H1 (cell line): ENCODE measurements around the gene C19orf73. TPM values are rescaled to one million over a fixed set of nuclear protein-coding genes. Genes with fewer than 3 reads are reported as not detected.

Source experiments
- CTCF ChIA-PET: fragments of 300-600 bp; sonication (Branson Sonifier 250); formaldehyde crosslinking; loops from one replicate; lab custom pipeline; 2021; ENCODE audit not compliant: partially characterized antibody; lab: Charles Lee
- POLR2A ChIA-PET: fragments of 300-600 bp; sonication (Branson Sonifier 250); formaldehyde crosslinking; loops from one replicate; lab custom pipeline; 2021; ENCODE audit warnings: inconsistent platforms; ENCODE audit not compliant: partially characterized antibody; lab: Charles Lee
- DNase-seq, 2 experiments: peaks; one replicate each; pipeline versions ENCODE4 v3.0.0 to v3.0.0-alpha.2; 2010 to 2022; ENCODE audit warnings: low spot score in 2 of 2, low read depth in 1 of 2, mixed read lengths in 1 of 2
- FAIRE-seq: peaks from 2 replicates; lab custom pipeline; 2011; peaks lifted over from hg19 to GRCh38; lab: Jason Lieb, UNC
- H2AFZ ChIP-seq: 2 replicates; pipeline ENCODE4 v1.8.1; 2012; ENCODE audit warnings: low read length, inconsistent platforms
- H2AK5ac ChIP-seq: 2 replicates; pipeline ENCODE4 v1.6.1; 2013; ENCODE audit warnings: low read depth, low read length
- H2BK120ac ChIP-seq: replicated peaks from 2 replicates; pipeline ENCODE3; 2013; ENCODE audit warnings: low read depth, low read length, inconsistent platforms
- H2BK12ac ChIP-seq: 2 replicates; pipeline ENCODE4 v1.6.1; 2013; ENCODE audit warnings: low read depth, low read length
- H2BK15ac ChIP-seq: 2 replicates; pipeline ENCODE4 v1.6.1; 2013; ENCODE audit warnings: low read length
- H2BK20ac ChIP-seq: 2 replicates; pipeline ENCODE4 v1.6.1; 2013; ENCODE audit warnings: low read length
- H2BK5ac ChIP-seq: 2 replicates; pipeline ENCODE4 v1.6.1; 2013; ENCODE audit warnings: low read depth, low read length
- H3K14ac ChIP-seq: 2 replicates; pipeline ENCODE4 v1.6.1; 2013; ENCODE audit warnings: inconsistent platforms; ENCODE audit not compliant: insufficient read length
- H3K18ac ChIP-seq: 2 replicates; pipeline ENCODE4 v1.6.1; 2013; ENCODE audit warnings: low read length; ENCODE audit errors: extremely low read depth
- H3K23ac ChIP-seq: 2 replicates; pipeline ENCODE4 v1.6.1; 2013; ENCODE audit warnings: inconsistent platforms; ENCODE audit not compliant: insufficient read length
- H3K23me2 ChIP-seq: 2 replicates; pipeline ENCODE4 v1.6.1; 2013; ENCODE audit warnings: low read depth, low read length
- H3K27ac ChIP-seq: 2 replicates; pipeline ENCODE4 v1.6.1; 2011; ENCODE audit warnings: low read depth, low read length, inconsistent platforms
- H3K27me3 ChIP-seq, 4 experiments: replicated peaks in 1 of 4; 1 replicate in 1 of 4; 2 replicates in 3 of 4; pipeline versions ENCODE4 v1.6.1 to v1.8.1; 2011 to 2013; ENCODE audit warnings: low read length in 3 of 4, mild to moderate bottlenecking in 3 of 4, inconsistent platforms in 2 of 4, mixed read lengths in 2 of 4, moderate library complexity in 1 of 4; ENCODE audit not compliant: control insufficient read depth in 3 of 4, insufficient read depth in 3 of 4; ENCODE audit errors: extremely low read depth in 1 of 4
- H3K36me3 ChIP-seq, 4 experiments: 2 replicates each; pipeline versions ENCODE4 v1.6.1 to v1.8.1; 2011 to 2013; ENCODE audit warnings: mild to moderate bottlenecking in 4 of 4, low read length in 3 of 4, moderate library complexity in 2 of 4, control low read depth in 1 of 4, inconsistent platforms in 1 of 4; ENCODE audit not compliant: insufficient read depth in 4 of 4, control insufficient read depth in 2 of 4
- H3K4ac ChIP-seq: replicated peaks from 2 replicates; pipeline ENCODE3; 2013; ENCODE audit warnings: low read length, low read depth, mixed read lengths, inconsistent platforms; ENCODE audit not compliant: insufficient read length
- H3K4me1 ChIP-seq, 4 experiments: replicated peaks in 1 of 4; 1 replicate in 1 of 4; 2 replicates in 3 of 4; pipeline versions ENCODE4 v1.6.1 to v1.8.1; 2011 to 2013; ENCODE audit warnings: low read length in 3 of 4, inconsistent platforms in 2 of 4, mixed read lengths in 1 of 4; ENCODE audit not compliant: insufficient read depth in 4 of 4, control insufficient read depth in 3 of 4
- H3K4me2 ChIP-seq, 2 experiments: 2 replicates each; pipeline versions ENCODE4 v1.6.1 to v1.8.1; 2011 to 2013; ENCODE audit warnings: low read depth in 2 of 2, low read length in 2 of 2, control low read depth in 1 of 2, inconsistent platforms in 1 of 2, mild to moderate bottlenecking in 1 of 2; ENCODE audit not compliant: insufficient read depth in 1 of 2
- H3K4me3 ChIP-seq, 4 experiments: fragments of 200-600, 300-600 bp in 1 of 4; sonication (generic), shearing (Covaris generic), sonication (Bioruptor Twin) in 1 of 4; 2 replicates each; pipeline versions ENCODE4 v1.5.1 to v1.8.1; 2011 to 2016; ENCODE audit warnings: low read length in 4 of 4, low read depth in 3 of 4, control low read depth in 2 of 4, inconsistent platforms in 2 of 4, mild to moderate bottlenecking in 2 of 4, mixed read lengths in 1 of 4, moderate library complexity in 1 of 4; ENCODE audit not compliant: insufficient read depth in 2 of 4; ENCODE audit errors: extremely low read depth in 1 of 4
- H3K56ac ChIP-seq: replicated peaks from 2 replicates; pipeline ENCODE3; 2013; ENCODE audit warnings: low read depth, mild to moderate bottlenecking, mixed read lengths, low read length, inconsistent platforms; ENCODE audit not compliant: insufficient read length
- H3K79me1 ChIP-seq: 2 replicates; pipeline ENCODE4 v1.6.1; 2013; ENCODE audit warnings: low read depth, low read length, control low read depth
- H3K79me2 ChIP-seq, 2 experiments: 2 replicates each; pipeline versions ENCODE4 v1.6.1 to v1.8.1; 2012 to 2013; ENCODE audit warnings: low read length in 2 of 2, mild to moderate bottlenecking in 2 of 2, inconsistent platforms in 1 of 2; ENCODE audit not compliant: insufficient read depth in 2 of 2, control insufficient read depth in 1 of 2
- H3K9ac ChIP-seq, 4 experiments: replicated peaks in 1 of 4; 1 replicate in 1 of 4; 2 replicates in 3 of 4; pipeline versions ENCODE4 v1.6.1 to v1.8.1; 2011 to 2013; ENCODE audit warnings: low read depth in 3 of 4, low read length in 3 of 4, control low read depth in 2 of 4, mild to moderate bottlenecking in 2 of 4, moderate library complexity in 2 of 4, inconsistent platforms in 1 of 4; ENCODE audit errors: extremely low read depth in 1 of 4
- H3K9me3 ChIP-seq, 2 experiments: 2 replicates each; pipeline versions ENCODE4 v1.6.1 to v1.8.1; 2012 to 2013; ENCODE audit warnings: mild to moderate bottlenecking in 2 of 2, moderate library complexity in 2 of 2, control low read depth in 1 of 2, inconsistent platforms in 1 of 2, low read depth in 1 of 2, low read length in 1 of 2, mixed read lengths in 1 of 2; ENCODE audit not compliant: insufficient read depth in 2 of 2
- H4K20me1 ChIP-seq, 2 experiments: replicated peaks in 1 of 2; 2 replicates each; pipeline versions ENCODE3 to v1.8.1; 2011 to 2013; ENCODE audit warnings: inconsistent platforms in 2 of 2, low read length in 2 of 2, mild to moderate bottlenecking in 1 of 2; ENCODE audit not compliant: insufficient read depth in 2 of 2, control insufficient read depth in 1 of 2
- H4K5ac ChIP-seq: 2 replicates; pipeline ENCODE4 v1.6.1; 2013; ENCODE audit warnings: low read length, low read depth, mixed read lengths, inconsistent platforms; ENCODE audit not compliant: insufficient read length
- H4K8ac ChIP-seq: 2 replicates; pipeline ENCODE4 v1.8.0; 2013; ENCODE audit warnings: mild to moderate bottlenecking, moderate library complexity, low read length, inconsistent platforms; ENCODE audit not compliant: insufficient read depth; ENCODE audit errors: extremely low read depth
- H4K91ac ChIP-seq: replicated peaks from 2 replicates; pipeline ENCODE3; 2013; ENCODE audit warnings: low read length, mixed read lengths, inconsistent platforms; ENCODE audit not compliant: insufficient read length
- EP300 ChIP-seq, 2 experiments: IDR thresholded peaks; 1 replicate in 1 of 2; 2 replicates in 1 of 2; pipeline ENCODE4 v1.6.1; 2011 to 2012; ENCODE audit warnings: low read depth in 2 of 2, low read length in 2 of 2, mild to moderate bottlenecking in 2 of 2, borderline replicate concordance in 1 of 2, inconsistent platforms in 1 of 2, moderate library complexity in 1 of 2
- SP1 ChIP-seq: IDR thresholded peaks from 2 replicates; pipeline ENCODE4 v1.6.1; 2011; ENCODE audit warnings: low read depth, low read length
- TAF1 ChIP-seq: IDR thresholded peaks from 2 replicates; pipeline ENCODE4 v1.6.1; 2011; ENCODE audit warnings: mild to moderate bottlenecking, low read depth, low read length
- WGBS, 2 experiments: shearing (Covaris generic) in 1 of 2; methylation state at CpG; one replicate each; pipeline versions ENCODE4 v1.1.6 to v1.1.7; 2013 to 2015; ENCODE audit warnings: low lambda C conversion rate in 2 of 2, mixed read lengths in 2 of 2, inconsistent platforms in 1 of 2, low coverage in 1 of 2, missing lambda C conversion rate in 1 of 2; ENCODE audit not compliant: insufficient replicate concordance in 2 of 2, insufficient coverage in 1 of 2, insufficient read length in 1 of 2; ENCODE audit errors: extremely low coverage in 1 of 2, missing lambda C conversion rate in 1 of 2; 5-methylcytosine and 5-hydroxymethylcytosine counted together
- polyA plus RNA-seq, 7 experiments: library from polyadenylated mRNA; depleted of rRNA in 3 of 7; stranded (reverse) in 5 of 7; unstranded in 2 of 7; fragments of >200 nt in 5 of 7; fragments of 200-250 nt in 2 of 7; gene quantifications; 1 replicate in 5 of 7; 2 replicates in 1 of 7; 4 replicates in 1 of 7; pipeline versions ENCODE4 v1.2.1 to v1.2.3, GENCODE V29; 2011 to 2013; ENCODE audit warnings: missing spikeins in 2 of 7, mixed read lengths in 2 of 7
- total RNA-seq: library from RNA; stranded (reverse); fragmentation: NEBNext Ultra II Directional; extraction: Animal tissue kit (Norgen Biotek cat#: 25700); gene quantifications from 2 replicates; pipeline ENCODE4 v1.2.1, GENCODE V29; 2021
- TF ChIP-seq, protein P1 (sequence below): IDR thresholded peaks from 2 replicates; pipeline ENCODE4 v1.6.1; 2012; ENCODE audit warnings: inconsistent platforms

Gene C19orf73
- total and polyA plus RNA-seq, 2 of the 8 experiments (the other 6 are each of a cell fraction or from before 2014, with no cell fraction given) = 2.5 to 4.6 TPM

DNA sequence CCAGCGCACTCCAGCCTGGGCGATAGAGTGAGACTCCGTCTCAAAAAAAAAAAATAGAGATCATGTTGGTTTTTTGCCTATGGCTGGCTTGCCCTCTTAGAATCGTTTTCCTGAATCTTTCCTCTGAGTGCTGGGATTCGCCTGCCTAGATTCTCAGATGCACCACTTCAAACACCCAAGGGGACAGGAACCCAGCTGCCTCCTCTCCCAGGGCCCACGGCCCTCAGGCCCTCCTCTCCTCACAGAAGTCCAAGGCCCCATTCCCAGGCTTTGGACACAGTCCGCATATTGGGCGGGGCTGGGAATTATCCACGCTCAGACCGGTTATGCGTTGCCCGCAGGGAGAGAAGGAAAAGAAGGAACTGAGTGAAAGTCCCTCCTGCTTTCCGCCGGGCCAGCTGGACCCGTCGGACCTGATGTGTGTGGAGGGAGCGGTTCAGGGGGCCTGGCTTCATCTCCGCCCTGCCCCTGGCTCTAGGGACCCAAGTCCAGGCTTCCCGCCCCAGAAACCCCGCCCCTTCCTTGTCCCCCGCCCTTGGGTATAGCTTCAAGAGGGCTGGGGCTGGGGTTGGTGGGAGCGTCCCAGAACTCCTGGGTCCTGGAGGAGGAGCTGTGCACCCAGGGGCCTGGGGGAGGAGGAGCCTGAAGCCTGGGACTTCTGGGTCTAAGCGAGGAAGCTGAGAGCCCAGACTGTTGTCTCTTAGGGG, 6.2 kb upstream of the C19orf73 start:
- DNase-seq (peak in 1 of 2 experiments; percentile 78), FAIRE-seq (no peak)
- peak overlapping the region; percentile 96 for H2AFZ ChIP-seq
- no peak overlapping the region for H3K27ac ChIP-seq
- H3K36me3 ChIP-seq = no peaks in the 10 kb centered on the region; a peak in 1 of 8 replicates
- peak overlapping the region; percentile 57 to 71 for H3K4me2 ChIP-seq
- H2BK120ac ChIP-seq = no peak overlapping the region
- H2BK20ac ChIP-seq = no peak overlapping the region
- ChIA-PET CTCF (interaction anchor here (0.6 to 1.7 kb wide), 12 partner anchors 14 to 1498 kb away, joined by 3 to 6 read pairs (median 3); partner anchors contain the start of gene KCNA7), POLR2A (interaction anchor here (0.7 to 3.6 kb wide), 6 partner anchors 11 to 249 kb away, joined by 3 to 13 read pairs (median 6); partner anchors contain the start of gene LIN7B)
- 0 out of 2 replicates have a peak overlapping the region, but pooled peaks have one; percentile 1 for H2BK15ac ChIP-seq
- no peak overlapping the region for H3K18ac ChIP-seq
- H3K4me3 ChIP-seq = peak overlapping the region in 3 of 4 experiments; percentile 15 to 54 (median 15); a peak in 4 of 8 replicates
- TF ChIP-seq, protein P1, sequence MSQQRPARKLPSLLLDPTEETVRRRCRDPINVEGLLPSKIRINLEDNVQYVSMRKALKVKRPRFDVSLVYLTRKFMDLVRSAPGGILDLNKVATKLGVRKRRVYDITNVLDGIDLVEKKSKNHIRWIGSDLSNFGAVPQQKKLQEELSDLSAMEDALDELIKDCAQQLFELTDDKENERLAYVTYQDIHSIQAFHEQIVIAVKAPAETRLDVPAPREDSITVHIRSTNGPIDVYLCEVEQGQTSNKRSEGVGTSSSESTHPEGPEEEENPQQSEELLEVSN = 0 out of 2 replicates have a peak, but pooled peaks have one; percentile 14
- TF ChIP-seq SP1 (0 out of 2 replicates have a peak, but pooled peaks have one; percentile 50), TAF1 (peak; percentile 36; the same call in 1 of the 2 replicates), EP300 (IDR thresholded peaks at IDR 0.05; ENCODE audit: borderline replicate concordance in 1 of 2, low read depth in 2 of 2, low read length in 2 of 2) (no peak)
- H4K20me1 ChIP-seq = peaks cover 0 to 4% of the 10 kb centered on the region in 2 experiments
- peak overlapping the region; percentile 39; the same call in 1 of the 2 replicates for H2BK12ac ChIP-seq
- 40% methylated on average over 15 of the region's 23 CpGs; no CpG with 5 or more reads in 1 of the 2 experiments for WGBS, 2 experiments
- no peak overlapping the region for H2BK5ac ChIP-seq
- no peak overlapping the region for H4K8ac ChIP-seq
- H3K4me1 ChIP-seq = peaks cover 0 to 15% (median 8%) of the 10 kb centered on the region in 4 experiments; a peak in 6 of 7 replicates
- H4K91ac ChIP-seq = no peak overlapping the region
- H3K23ac ChIP-seq = no peak overlapping the region
- H3K23me2 ChIP-seq = peaks cover 9% of the 10 kb centered on the region
- no peaks in the 10 kb centered on the region for H3K79me1 ChIP-seq
- no peak overlapping the region for H3K56ac ChIP-seq
- no peaks in the 10 kb centered on the region for H3K79me2 ChIP-seq
- no peak overlapping the region for H2AK5ac ChIP-seq
- no peak overlapping the region for H3K14ac ChIP-seq
- H3K9ac ChIP-seq = no peak overlapping the region
- no peak overlapping the region for H3K4ac ChIP-seq
- peaks cover 7 to 10% (median 10%) of the 10 kb centered on the region in 4 experiments for H3K27me3 ChIP-seq
- no peaks in the 10 kb centered on the region for H3K9me3 ChIP-seq
- no peak overlapping the region for H4K5ac ChIP-seq
